AG04449 (cell line): Measurements from ENCODE around the gene R3HCC1L.

Source experiments
- CTCF ChIA-PET: fragments of 350-600 bp; formaldehyde crosslinking; extraction: SDS; loops from one replicate; lab custom pipeline; 2021; ENCODE audit warnings: antibody characterized with exemption; lab: Yijun Ruan, JAX
- POLR2A ChIA-PET: fragments of 400-600, 350-600 bp; formaldehyde crosslinking; extraction: SDS; loops from one replicate; lab custom pipeline; 2020; ENCODE audit warnings: antibody characterized with exemption, inconsistent platforms; lab: Yijun Ruan, JAX
- DNase-seq: peaks from one replicate; pipeline ENCODE4 v3.0.0-alpha.2; 2010; ENCODE audit warnings: low read depth, low spot score
- H3K4me3 ChIP-seq: 2 replicates; pipeline ENCODE4 v1.5.1; 2011; ENCODE audit warnings: low read depth, mild to moderate bottlenecking, control low read depth, low read length
- CTCF ChIP-seq: IDR thresholded peaks from one replicate; pipeline ENCODE4 v1.5.1; 2011; ENCODE audit warnings: mild to moderate bottlenecking, moderate library complexity, low read length, control low read depth, inconsistent platforms; ENCODE audit not compliant: insufficient read depth; ENCODE audit errors: missing control alignments

The R3HCC1L gene

GRCh38 chr10:98244141-98244540, 109.7 kb downstream of the R3HCC1L start:
- ChIA-PET CTCF (interaction anchor here (0.8 to 8.5 kb wide), 13 partner anchors 9 to 217 kb away, joined by 3 to 109 read pairs (median 7); no protein-coding TSS in a partner anchor), POLR2A (no interaction called here)
- H3K4me3 ChIP-seq = no peak overlapping the region
- no peak for TF ChIP-seq CTCF
- no peak for DNase-seq

DNA sequence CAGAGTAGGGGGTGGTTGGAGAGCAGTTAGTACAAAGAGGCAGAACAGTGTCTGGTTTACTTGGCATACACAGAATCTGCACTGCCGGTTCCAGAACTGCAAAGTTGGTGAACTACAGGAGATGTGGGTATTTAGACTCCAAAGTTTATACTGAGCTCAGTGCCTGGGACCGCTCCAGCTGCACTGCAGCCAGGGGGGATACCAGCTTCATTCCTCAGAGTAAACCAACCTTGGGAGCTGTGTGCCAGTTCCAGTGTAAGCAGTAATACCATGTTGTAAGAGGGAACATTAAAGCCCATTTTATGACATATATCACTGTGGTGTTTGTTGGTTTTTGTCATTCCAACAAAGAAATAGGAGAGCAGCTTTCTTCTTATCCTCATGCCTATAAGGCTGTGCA, 110.1 kb downstream of the R3HCC1L start:
- ChIA-PET CTCF (interaction anchor here (0.8 to 8.5 kb wide), 8 partner anchors 9 to 181 kb away, joined by 3 to 109 read pairs (median 8); no protein-coding TSS in a partner anchor), POLR2A (no interaction called here)
- no peak for DNase-seq
- no peak for TF ChIP-seq CTCF
- H3K4me3 ChIP-seq = no peak overlapping the region

DNA sequence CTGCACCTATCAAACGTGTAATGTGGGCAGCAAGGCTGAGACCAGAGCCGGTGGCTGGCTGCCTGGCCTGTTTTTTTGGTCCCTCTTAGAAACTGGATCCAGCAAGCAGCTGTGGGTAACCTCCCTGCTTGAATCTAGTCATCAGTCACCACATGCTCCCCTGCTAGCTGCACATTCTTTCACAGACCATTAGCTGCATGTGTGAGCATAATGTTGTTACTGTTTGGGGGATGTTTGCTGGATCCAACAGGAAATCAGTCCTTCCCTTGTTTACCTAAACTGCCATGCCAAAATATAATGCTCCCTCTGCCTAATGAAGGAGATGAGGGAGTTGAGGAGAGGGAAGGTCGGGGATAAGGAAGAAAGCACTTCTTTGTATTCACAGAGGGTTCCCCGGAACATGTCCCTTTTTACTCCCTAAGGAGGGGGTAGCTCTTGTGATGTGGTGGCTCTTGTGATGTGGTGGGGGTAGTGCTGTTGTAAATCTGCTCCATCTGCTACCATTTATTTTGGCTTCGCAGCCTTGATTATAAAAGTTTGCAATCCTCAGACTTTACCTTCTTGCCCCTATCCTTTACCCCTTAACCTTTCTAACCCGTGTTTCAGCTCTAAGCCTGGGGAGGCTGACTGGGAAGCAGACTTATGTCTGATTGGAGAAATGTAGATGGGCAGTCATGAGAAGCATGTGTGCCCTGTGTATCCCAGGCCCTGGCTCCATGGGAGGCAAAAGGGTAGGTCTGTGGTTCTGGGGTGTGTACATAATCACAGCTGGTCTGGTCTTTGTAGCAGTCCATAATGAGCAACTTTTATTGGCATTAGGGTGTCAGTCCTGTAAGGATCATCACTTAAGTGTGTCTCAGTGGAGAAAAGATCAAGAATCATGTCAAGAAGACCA, 112.7 kb downstream of the R3HCC1L start:
- no peak for TF ChIP-seq CTCF
- H3K4me3 ChIP-seq = no peak overlapping the region
- CTCF ChIA-PET = interaction anchor here (0.7 to 8.5 kb wide), 6 partner anchors 10 to 179 kb away, joined by 3 to 109 read pairs (median 4); no protein-coding TSS in a partner anchor
- peak; percentile 56 for DNase-seq
- POLR2A ChIA-PET = interaction anchor here (1.2 kb wide), 2 partner anchors 147 to 168 kb away, joined by 4 to 8 read pairs; partner anchors contain the start of gene PYROXD2

DNA sequence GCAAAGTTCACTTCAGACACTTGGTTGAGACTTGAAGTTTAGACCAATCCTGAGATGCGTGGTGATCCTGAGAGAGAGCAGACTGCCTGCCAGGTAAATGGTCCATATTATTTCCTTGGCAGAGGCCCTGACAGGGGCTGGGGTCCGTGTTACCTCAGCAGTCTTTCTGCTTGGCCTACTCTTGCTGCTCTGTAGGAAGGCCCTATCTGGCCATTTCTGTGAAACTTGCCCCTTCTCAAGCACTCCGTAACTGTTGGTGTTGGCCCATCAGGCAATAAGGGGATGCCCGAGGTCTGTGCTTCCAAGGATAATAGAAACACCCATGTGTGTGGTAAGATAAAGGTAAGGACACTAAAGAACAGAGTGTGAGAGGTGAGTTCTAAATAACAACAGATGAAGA, 113.6 kb downstream of the R3HCC1L start:
- no peak overlapping the region for H3K4me3 ChIP-seq
- ChIA-PET CTCF (interaction anchor here (1.0 to 8.5 kb wide), 3 partner anchors 62 to 148 kb away, joined by 3 to 109 read pairs (median 5); no protein-coding TSS in a partner anchor), POLR2A (no interaction called here)
- TF ChIP-seq CTCF = no peak
- no peak for DNase-seq

DNA sequence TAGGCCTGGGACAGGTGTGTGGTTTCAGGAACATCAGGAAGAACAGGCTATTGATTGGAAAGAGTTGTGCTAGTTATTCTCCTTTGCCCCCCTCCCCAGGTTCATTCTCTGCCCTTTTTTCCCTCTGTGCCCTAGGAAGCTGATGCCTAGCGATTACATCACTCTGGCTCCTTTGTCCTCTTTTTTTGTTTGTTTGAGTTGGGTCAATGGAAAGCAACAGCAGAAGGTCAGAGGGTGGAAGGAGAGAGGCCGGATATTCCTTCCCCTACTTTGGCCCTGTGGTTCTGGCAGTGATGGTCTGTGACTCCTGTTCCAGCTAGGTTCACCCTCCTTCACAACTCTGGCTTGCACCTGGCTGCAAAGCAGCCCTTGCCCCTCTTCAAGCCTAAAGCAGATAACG, 114.7 kb downstream of the R3HCC1L start:
- DNase-seq = no peak
- CTCF ChIA-PET = interaction anchor here (0.9 to 8.5 kb wide), 4 partner anchors 12 to 147 kb away, joined by 3 to 109 read pairs (median 4); no protein-coding TSS in a partner anchor

More for the DNA sequence above, 114.7 kb downstream of the R3HCC1L start:
- H3K4me3 ChIP-seq = no peak overlapping the region
- POLR2A ChIA-PET = no interaction called here
- no peak for TF ChIP-seq CTCF
